HT1080 (cell line): ENCODE results near the gene ATP1A2. TPM values are rescaled to one million over a fixed set of nuclear protein-coding genes. Genes with fewer than 3 reads are reported as not detected.

Source experiments
- DNase-seq: peaks from one replicate; pipeline ENCODE4 v3.0.0-alpha.2; 2015; ENCODE audit warnings: low read depth
- total RNA-seq: library from RNA; depleted of rRNA; stranded (reverse); fragments of >200 nt; shearing (Covaris generic); gene quantifications from 2 replicates; pipeline ENCODE4 v1.2.3, GENCODE V29; 2014; rRNA removed

Gene ATP1A2
- total RNA-seq, 1 experiment from 2014 or later = not detected

GRCh38 chr1:160168609-160169369, 53.2 kb downstream of the ATP1A2 start:
- no peak for DNase-seq

GRCh38 chr1:160169553-160170399, 54.2 kb downstream of the ATP1A2 start:
- DNase-seq = peak; percentile 15

- peak; percentile 56 for DNase-seq
Observed at GRCh38 chr1:160171354-160171753, 55.8 kb downstream of the ATP1A2 start.

GRCh38 chr1:160171980-160172379, 56.4 kb downstream of the ATP1A2 start:
- no peak for DNase-seq

GRCh38 chr1:160177231-160177630, 61.7 kb downstream of the ATP1A2 start:
- no peak for DNase-seq

- DNase-seq = no peak
Observed at GRCh38 chr1:160177667-160178066, 62.1 kb downstream of the ATP1A2 start.

GRCh38 chr1:160178731-160179130, 63.2 kb downstream of the ATP1A2 start:
- DNase-seq = no peak

GRCh38 chr1:160179336-160179735, 63.8 kb downstream of the ATP1A2 start:
- no peak for DNase-seq

- DNase-seq = no peak
Observed at GRCh38 chr1:160186246-160186645, 70.7 kb downstream of the ATP1A2 start.

- DNase-seq = no peak
Observed at GRCh38 chr1:160186729-160187128, 71.2 kb downstream of the ATP1A2 start.

- DNase-seq = no peak
Observed at GRCh38 chr1:160187407-160187806, 71.8 kb downstream of the ATP1A2 start.

GRCh38 chr1:160188341-160188740, 72.8 kb downstream of the ATP1A2 start:
- DNase-seq = no peak

- peak; percentile 33 for DNase-seq
Observed at GRCh38 chr1:160189649-160190625, 74.4 kb downstream of the ATP1A2 start, which contains the start of gene CASQ1. Gene CASQ1 (plus strand): TSS chr1:160190575. CDS start chr1:160190752, 177 bp downstream.

GRCh38 chr1:160191756-160192155, 76.2 kb downstream of the ATP1A2 start:
- DNase-seq = no peak

GRCh38 chr1:160192234-160192633, 76.7 kb downstream of the ATP1A2 start:
- DNase-seq = no peak

Other genes with a start within 250 kb of the ATP1A2 start
- 3.9 and 4.2 TPM in 2 replicates for gene CFAP45, start 215.6 kb upstream of the ATP1A2 start, total RNA-seq
- gene TAGLN2, start 190.3 kb upstream of the ATP1A2 start, total RNA-seq = 655 and 859 TPM in 2 replicates
- gene IGSF9, start 170.1 kb upstream of the ATP1A2 start, total RNA-seq = 0.80 and 1.2 TPM in 2 replicates
- 10.7 and 15.9 TPM in 2 replicates for gene SLAMF9, start 161.5 kb upstream of the ATP1A2 start, total RNA-seq
- 4.9 and 5.8 TPM in 2 replicates for gene PIGM, start 83.8 kb upstream of the ATP1A2 start, total RNA-seq
- gene KCNJ10, start 45.6 kb upstream of the ATP1A2 start, total RNA-seq = not detected in 2 replicates
- gene KCNJ9, start 34.2 kb upstream of the ATP1A2 start, total RNA-seq = not detected in 2 replicates
- 17.5 and 18.0 TPM in 2 replicates for gene IGSF8, start 17.1 kb upstream of the ATP1A2 start, total RNA-seq
- not detected in 2 replicates for gene ATP1A4, start 35.8 kb downstream of the ATP1A2 start, total RNA-seq
- not detected in 2 replicates for gene CASQ1, start 74.8 kb downstream of the ATP1A2 start, total RNA-seq
- 129 and 187 TPM in 2 replicates for gene PEA15, start 89.6 kb downstream of the ATP1A2 start, total RNA-seq
- gene DCAF8, start 146.8 kb downstream of the ATP1A2 start, total RNA-seq = 47.6 and 56.9 TPM in 2 replicates
- 26.9 and 27.6 TPM in 2 replicates for gene PEX19, start 169.4 kb downstream of the ATP1A2 start, total RNA-seq
- 115 and 133 TPM in 2 replicates for gene COPA, start 227.5 kb downstream of the ATP1A2 start, total RNA-seq
- gene NCSTN, start 227.6 kb downstream of the ATP1A2 start, total RNA-seq = 40.0 and 49.0 TPM in 2 replicates